ENCODE measurements around the gene FHIT. TPM values are rescaled to one million over a fixed set of nuclear protein-coding genes. Genes with fewer than 3 reads are reported as not detected.

FHIT gene
- total and polyA plus RNA-seq, 4 donors, result 2.6 to 21.3 (median 8.7) TPM

- WGBS, 2 donors, result 81 to 86% methylated on average over 3 of the region's 3 CpGs
- TF ChIP-seq CTCF (IDR thresholded peaks at IDR 0.05; ENCODE audit: control extremely low read depth, extremely low read depth), result no peak
These were observed 252.4 kb downstream of the FHIT start for GRCh38 chr3:60998858-60999257.

GRCh38 chr3:60992395-60992794, 258.9 kb downstream of the FHIT start:
- no peak overlapping the region for H3K4me3 ChIP-seq
- peaks cover 0 to 5% (median 3%) of the 10 kb centered on the region in 5 donors for H3K4me1 ChIP-seq (ENCODE audit: control insufficient read depth in 5 of 5, insufficient read depth in 5 of 5, low read length in 5 of 5)
- DNase-seq, result no peak
- no peaks in the 10 kb centered on the region for H3K27me3 ChIP-seq (ENCODE audit: control insufficient read depth in 3 of 3, insufficient read depth in 3 of 3, low read length in 2 of 3)
- no peaks in the 10 kb centered on the region for H3K36me3 ChIP-seq (ENCODE audit: control insufficient read depth in 4 of 4, insufficient read depth in 4 of 4, low read length in 4 of 4)
- no peak for TF ChIP-seq CTCF (IDR thresholded peaks at IDR 0.05; ENCODE audit: control extremely low read depth, extremely low read depth)
- no peaks in the 10 kb centered on the region for H3K9me3 ChIP-seq (ENCODE audit: control insufficient read depth in 4 of 4, insufficient read depth in 3 of 4, low read length in 3 of 4)
- ATAC-seq (ENCODE audit: insufficient read depth, low FRiP score), result no peak
- 23 to 50% methylated on average over 5 of the region's 5 CpGs for WGBS, 2 donors
- H3K27ac ChIP-seq (ENCODE audit: low read depth in 1 of 2, low read length in 1 of 2), result no peak overlapping the region
- no peak overlapping the region for H3K9ac ChIP-seq (ENCODE audit: insufficient read depth in 1 of 2, low read length in 2 of 2)

More at GRCh38 chr3:60998858-60999257, 252.4 kb downstream of the FHIT start:
- H3K4me1 ChIP-seq (ENCODE audit: control insufficient read depth in 5 of 5, insufficient read depth in 5 of 5, low read length in 5 of 5), result peaks cover 0 to 18% (median 0%) of the 10 kb centered on the region in 5 donors
- H3K9ac ChIP-seq (ENCODE audit: insufficient read depth in 1 of 2, low read length in 2 of 2), result no peak overlapping the region
- no peaks in the 10 kb centered on the region for H3K9me3 ChIP-seq (ENCODE audit: control insufficient read depth in 4 of 4, insufficient read depth in 3 of 4, low read length in 3 of 4)
- no peak overlapping the region for H3K4me3 ChIP-seq
- no peaks in the 10 kb centered on the region for H3K36me3 ChIP-seq (ENCODE audit: control insufficient read depth in 4 of 4, insufficient read depth in 4 of 4, low read length in 4 of 4)
- ATAC-seq (ENCODE audit: insufficient read depth, low FRiP score), result no peak
- DNase-seq, result peak; percentile 22 to 72 (median 68)
- H3K27ac ChIP-seq (ENCODE audit: low read depth in 1 of 2, low read length in 1 of 2), result no peak overlapping the region
- H3K27me3 ChIP-seq (ENCODE audit: control insufficient read depth in 3 of 3, insufficient read depth in 3 of 3, low read length in 2 of 3), result no peaks in the 10 kb centered on the region

- Histone ChIP-seq H3K4me1 (ENCODE audit: control insufficient read depth in 5 of 5, insufficient read depth in 5 of 5, low read length in 5 of 5) (peaks cover 0 to 5% (median 3%) of the 10 kb centered on the region in 5 donors), H3K9ac (ENCODE audit: insufficient read depth in 1 of 2, low read length in 2 of 2) (no peak overlapping the region), H3K27ac (ENCODE audit: low read depth in 1 of 2, low read length in 1 of 2) (no peak overlapping the region), H3K36me3 (ENCODE audit: control insufficient read depth in 4 of 4, insufficient read depth in 4 of 4, low read length in 4 of 4) (no peaks in the 10 kb centered on the region), H3K9me3 (ENCODE audit: control insufficient read depth in 4 of 4, insufficient read depth in 3 of 4, low read length in 3 of 4) (peaks cover 0 to 2% (median 0%) of the 10 kb centered on the region in 4 donors), H3K4me3 (no peak overlapping the region), H3K27me3 (ENCODE audit: control insufficient read depth in 3 of 3, insufficient read depth in 3 of 3, low read length in 2 of 3) (no peaks in the 10 kb centered on the region)
- WGBS, 2 donors, result 77 to 83% methylated on average over 3 of the region's 3 CpGs
- DNase-seq (peak in 2 of 3 donors; percentile 47 to 66), ATAC-seq (ENCODE audit: insufficient read depth, low FRiP score) (no peak)
- TF ChIP-seq CTCF (IDR thresholded peaks at IDR 0.05; ENCODE audit: control extremely low read depth, extremely low read depth), result no peak
These were observed 260.9 kb downstream of the FHIT start for GRCh38 chr3:60990442-60990730.

Measured in lung (tissue), 12 donors.